GM18951 (cell line): ENCODE data around the gene CLCN6.
"Not testable (repeated sequence)": the region's sequence is repeated elsewhere in the genome, so short reads cannot be mapped to it uniquely, and the experiment has no call there.

Source experiments
- POLR2A ChIP-seq: IDR thresholded peaks from 4 replicates; pipeline ENCODE4 v1.6.1; 2011; ENCODE audit warnings: mild to moderate bottlenecking; ENCODE audit not compliant: insufficient read length, insufficient read depth; ENCODE audit errors: extremely low read depth
- in situ Hi-C: fragments of 300-500 bp; cut with MboI; formaldehyde crosslinking; loops from one replicate; pipeline ENCODE4 v1.12.0; 2022; ENCODE audit warnings: low sequenced_read_pairs, mixed read lengths, inconsistent platforms; ENCODE audit not compliant: unreplicated experiment

The CLCN6 gene

GRCh38 chr1:11794446-11795237 is 11.3 kb upstream of the CLCN6 start:
- no peak for TF ChIP-seq POLR2A
- in situ Hi-C loops = no loop called here

GRCh38 chr1:11795238-11795890 is 10.6 kb upstream of the CLCN6 start:
- in situ Hi-C loops = no loop called here
- no peak for TF ChIP-seq POLR2A

GRCh38 chr1:11796036-11796828 is 9.8 kb upstream of the CLCN6 start:
- no peak for TF ChIP-seq POLR2A
- in situ Hi-C loops = no loop called here

- in situ Hi-C loops = no loop called here
- no peak for TF ChIP-seq POLR2A
Measured at GRCh38 chr1:11797525-11798216, 8.3 kb upstream of the CLCN6 start.

GRCh38 chr1:11799099-11799498 is 6.9 kb upstream of the CLCN6 start:
- in situ Hi-C loops = no loop called here
- no peak for TF ChIP-seq POLR2A

GRCh38 chr1:11799896-11800295 is 6.1 kb upstream of the CLCN6 start:
- no peak for TF ChIP-seq POLR2A
- in situ Hi-C loops = no loop called here

GRCh38 chr1:11800391-11800755 is 5.6 kb upstream of the CLCN6 start:
- TF ChIP-seq POLR2A = no peak

GRCh38 chr1:11800756-11801433 is 5.1 kb upstream of the CLCN6 start:
- in situ Hi-C loops = no loop called here
- no peak for TF ChIP-seq POLR2A

More at GRCh38 chr1:11800391-11800755, 5.6 kb upstream of the CLCN6 start:
- in situ Hi-C loops = no loop called here

- TF ChIP-seq POLR2A = no peak
- in situ Hi-C loops = no loop called here
Measured at GRCh38 chr1:11802616-11802972, 3.4 kb upstream of the CLCN6 start.

- in situ Hi-C loops = no loop called here
- no peak for TF ChIP-seq POLR2A
Measured at GRCh38 chr1:11802973-11803885, 2.8 kb upstream of the CLCN6 start.

GRCh38 chr1:11803924-11804665 is 1.9 kb upstream of the CLCN6 start:
- in situ Hi-C loops = not testable (repeated sequence)
